ENCODE data around the gene XRRA1.

- TF ChIP-seq, protein P1, sequence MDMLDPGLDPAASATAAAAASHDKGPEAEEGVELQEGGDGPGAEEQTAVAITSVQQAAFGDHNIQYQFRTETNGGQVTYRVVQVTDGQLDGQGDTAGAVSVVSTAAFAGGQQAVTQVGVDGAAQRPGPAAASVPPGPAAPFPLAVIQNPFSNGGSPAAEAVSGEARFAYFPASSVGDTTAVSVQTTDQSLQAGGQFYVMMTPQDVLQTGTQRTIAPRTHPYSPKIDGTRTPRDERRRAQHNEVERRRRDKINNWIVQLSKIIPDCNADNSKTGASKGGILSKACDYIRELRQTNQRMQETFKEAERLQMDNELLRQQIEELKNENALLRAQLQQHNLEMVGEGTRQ (IDR thresholded peaks at IDR 0.05; ENCODE audit: low read depth, low read length), result no peak
- TF ChIP-seq CEBPB (IDR thresholded peaks at IDR 0.05; ENCODE audit: low read depth, low read length), result no peak
- no peak for TF ChIP-seq RFX5 (IDR thresholded peaks at IDR 0.05; ENCODE audit: low read depth, low read length)
- TF ChIP-seq RCOR1 (IDR thresholded peaks at IDR 0.05; ENCODE audit: insufficient replicate concordance, low read length), result no peak
- no peak for TF ChIP-seq CTCF (conservative IDR thresholded peaks at IDR 0.05; ENCODE audit: low read depth, low read length)
- TF ChIP-seq POLR2A (IDR thresholded peaks at IDR 0.05; ENCODE audit: low read depth, low read length), result no peak
Observed at GRCh38 chr11:74895340-74896116, 53.4 kb downstream of the XRRA1 start.
